AG04449 (cell line): ENCODE results near the gene C1orf53.
"Not testable (repeated sequence)": the region's sequence is repeated elsewhere in the genome, so short reads cannot be mapped to it uniquely, and the experiment has no call there.

Source experiments
- CTCF ChIA-PET: fragments of 350-600 bp; formaldehyde crosslinking; extraction: SDS; loops from one replicate; lab custom pipeline; 2021; ENCODE audit warnings: antibody characterized with exemption; lab: Yijun Ruan, JAX
- POLR2A ChIA-PET: fragments of 400-600, 350-600 bp; formaldehyde crosslinking; extraction: SDS; loops from one replicate; lab custom pipeline; 2020; ENCODE audit warnings: antibody characterized with exemption, inconsistent platforms; lab: Yijun Ruan, JAX
- DNase-seq: peaks from one replicate; pipeline ENCODE4 v3.0.0-alpha.2; 2010; ENCODE audit warnings: low read depth, low spot score
- H3K4me3 ChIP-seq: 2 replicates; pipeline ENCODE4 v1.5.1; 2011; ENCODE audit warnings: low read depth, mild to moderate bottlenecking, control low read depth, low read length
- CTCF ChIP-seq: IDR thresholded peaks from one replicate; pipeline ENCODE4 v1.5.1; 2011; ENCODE audit warnings: mild to moderate bottlenecking, moderate library complexity, low read length, control low read depth, inconsistent platforms; ENCODE audit not compliant: insufficient read depth; ENCODE audit errors: missing control alignments

C1orf53 gene

GRCh38 chr1:197928849-197929336, 26.5 kb downstream of the C1orf53 start:
- POLR2A ChIA-PET = no interaction called here
- no peak for TF ChIP-seq CTCF
- DNase-seq = no peak
- H3K4me3 ChIP-seq = peak overlapping the region; percentile 29
- CTCF ChIA-PET = interaction anchor here (1.0 kb wide), 1 partner anchor 12 kb away, joined by 5 read pairs; the partner anchor contains the start of gene LHX9

- no peak for TF ChIP-seq CTCF
- ChIA-PET POLR2A (no interaction called here), CTCF (interaction anchor here (1.3 to 2.8 kb wide), 4 partner anchors 9 to 314 kb away, joined by 3 to 18 read pairs (median 12); partner anchors contain the start of gene LHX9)
- DNase-seq = no peak
- H3K4me3 ChIP-seq = no peak overlapping the region
These were observed 30.6 kb downstream of the C1orf53 start for GRCh38 chr1:197933016-197933415.

GRCh38 chr1:197933647-197934046, 31.2 kb downstream of the C1orf53 start:
- POLR2A ChIA-PET = no interaction called here
- CTCF ChIA-PET = interaction anchor here (1.1 to 2.0 kb wide), 3 partner anchors 9 to 532 kb away, joined by 5 to 18 read pairs (median 6); partner anchors contain the start of gene LHX9
- no peak for TF ChIP-seq CTCF
- DNase-seq = no peak
- no peak overlapping the region for H3K4me3 ChIP-seq

- ChIA-PET POLR2A (no interaction called here), CTCF (interaction anchor here (1.3 kb wide), 1 partner anchor 13 kb away, joined by 4 read pairs; no protein-coding TSS in a partner anchor)
- DNase-seq = no peak
- no peak overlapping the region for H3K4me3 ChIP-seq
- no peak for TF ChIP-seq CTCF
These were observed 35.0 kb downstream of the C1orf53 start for GRCh38 chr1:197937381-197937780.

- no peak for TF ChIP-seq CTCF
- ChIA-PET CTCF (interaction anchor here (1.3 kb wide), 1 partner anchor 14 kb away, joined by 4 read pairs; no protein-coding TSS in a partner anchor), POLR2A (no interaction called here)
- no peak overlapping the region for H3K4me3 ChIP-seq
- no peak for DNase-seq
These were observed 35.5 kb downstream of the C1orf53 start for GRCh38 chr1:197937892-197938291.

- CTCF ChIA-PET, POLR2A ChIA-PET: not testable (repeated sequence)
These were observed 36.9 kb downstream of the C1orf53 start for GRCh38 chr1:197939159-197939980.

More at GRCh38 chr1:197939159-197939980, 36.9 kb downstream of the C1orf53 start:
- DNase-seq = peak; percentile 50
- H3K4me3 ChIP-seq = not testable (repeated sequence)
